ENCODE measurements around the gene HLA-DRB5. TPM values are rescaled to one million over a fixed set of nuclear protein-coding genes. Genes with fewer than 3 reads are reported as not detected.

Gene HLA-DRB5
- total RNA-seq, 1 experiment from 2014 or later = 4.2 TPM

DNA sequence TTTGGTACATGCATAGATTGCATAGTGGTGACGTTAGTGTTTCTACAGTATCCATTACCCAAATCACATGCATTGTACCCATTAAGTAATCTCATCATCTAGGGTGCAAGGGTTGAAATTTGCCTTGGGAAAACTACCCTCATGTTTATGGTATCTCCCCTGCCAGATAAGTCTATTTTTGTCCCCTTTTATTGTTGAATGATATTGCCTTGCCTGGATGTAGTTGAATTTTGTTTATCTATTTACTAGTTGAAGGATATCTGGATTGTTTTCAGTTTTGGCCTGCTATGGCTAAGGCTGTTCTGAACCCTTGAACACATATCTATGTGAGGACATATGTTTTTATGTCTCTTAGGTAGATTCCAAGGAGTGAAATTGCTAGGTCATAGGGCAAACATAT, 46.2 kb upstream of the HLA-DRB5 start:
- no peak overlapping the region for H3K56ac ChIP-seq (ENCODE audit: insufficient read length, low read depth, low read length)
- no peaks in the 10 kb centered on the region for H3K27me3 ChIP-seq (ENCODE audit: insufficient read depth, low read length)
- Mint-ChIP-seq H3K27me3 (ENCODE audit: low read depth) (no peaks in the 10 kb centered on the region), H3K9me3 (no peaks in the 10 kb centered on the region), H3K36me3 (ENCODE audit: insufficient read depth in 1 of 3, low read depth in 3 of 3) (peaks cover 3 to 28% (median 14%) of the 10 kb centered on the region in 3 experiments), H3K27ac (no peak overlapping the region), H3K4me3 (no peak overlapping the region), H3K4me1 (peaks cover 2% of the 10 kb centered on the region in 2 experiments; a peak in 2 of 4 replicates)
- H4K5ac ChIP-seq (ENCODE audit: insufficient read length, low read depth, low read length) = no peak overlapping the region
- no peak overlapping the region for H4K91ac ChIP-seq (ENCODE audit: insufficient read length, low read depth, low read length)
- H2BK12ac ChIP-seq (ENCODE audit: insufficient read length, low read depth, low read length) = no peak overlapping the region
- no peak for TF ChIP-seq CTCF (conservative IDR thresholded peaks at IDR 0.05)
- H3T11ph ChIP-seq (ENCODE audit: low read length) = no peak overlapping the region
- H2AK5ac ChIP-seq (ENCODE audit: insufficient read length, low read length) = no peak overlapping the region
- no peak overlapping the region for H3K23ac ChIP-seq (ENCODE audit: insufficient read length, low read depth, low read length)
- no CpG with 5 or more reads among the region's 1 CpG for WGBS (ENCODE audit: extremely low coverage, insufficient read length, low lambda C conversion rate)
- H2BK15ac ChIP-seq (ENCODE audit: low read depth, low read length) = no peak overlapping the region
- no peak overlapping the region for H3K18ac ChIP-seq (ENCODE audit: insufficient read length, low read depth, low read length)
- H3K4me1 ChIP-seq (ENCODE audit: insufficient read depth, low read length) = no peaks in the 10 kb centered on the region
- no peak overlapping the region for H2BK20ac ChIP-seq (ENCODE audit: low read depth, low read length, poor library complexity, severe bottlenecking)
- no peaks in the 10 kb centered on the region for H3K23me2 ChIP-seq (ENCODE audit: insufficient read length, low read depth, low read length, poor library complexity, severe bottlenecking)
- no peaks in the 10 kb centered on the region for H3K9me3 ChIP-seq (ENCODE audit: control insufficient read depth, low read depth, low read length)
- H3K4me2 ChIP-seq (ENCODE audit: insufficient read depth, insufficient read length, low read length) = no peak overlapping the region
- H4K20me1 ChIP-seq (ENCODE audit: control insufficient read depth, insufficient read depth, insufficient read length) = no peaks in the 10 kb centered on the region
- H3K79me2 ChIP-seq (ENCODE audit: insufficient read depth, low read length) = no peaks in the 10 kb centered on the region
- no peak overlapping the region for H3K9ac ChIP-seq (ENCODE audit: extremely low read depth, insufficient read length, low read length)
- no peak overlapping the region for H3K14ac ChIP-seq (ENCODE audit: insufficient read depth, low read length)
- H4K8ac ChIP-seq (replicated peaks; ENCODE audit: insufficient read length, low read depth, low read length) = no peak overlapping the region
- H2BK5ac ChIP-seq (ENCODE audit: insufficient read length, low read length) = no peak overlapping the region
- H2BK120ac ChIP-seq (ENCODE audit: low read depth, low read length, poor library complexity, severe bottlenecking) = no peak overlapping the region
- H3K4ac ChIP-seq (ENCODE audit: low read depth, low read length) = no peak overlapping the region
- H2AFZ ChIP-seq (ENCODE audit: low read length) = no peak overlapping the region
- no peak overlapping the region for H3K27ac ChIP-seq (ENCODE audit: insufficient read length, low read depth, low read length)
- no peak for DNase-seq
- no peaks in the 10 kb centered on the region for H3K79me1 ChIP-seq (ENCODE audit: insufficient read depth, low read depth, low read length, poor library complexity, severe bottlenecking)

Measured in H9 (cell line).